ENCODE data around the gene APP. TPM values are rescaled to one million over a fixed set of nuclear protein-coding genes. Genes with fewer than 3 reads are reported as not detected.
"Not testable (repeated sequence)": the region's sequence is repeated elsewhere in the genome, so short reads cannot be mapped to it uniquely, and the experiment has no call there.

Gene APP
- total RNA-seq, 2 donors from 2014 or later: 460 to 557 TPM

DNA sequence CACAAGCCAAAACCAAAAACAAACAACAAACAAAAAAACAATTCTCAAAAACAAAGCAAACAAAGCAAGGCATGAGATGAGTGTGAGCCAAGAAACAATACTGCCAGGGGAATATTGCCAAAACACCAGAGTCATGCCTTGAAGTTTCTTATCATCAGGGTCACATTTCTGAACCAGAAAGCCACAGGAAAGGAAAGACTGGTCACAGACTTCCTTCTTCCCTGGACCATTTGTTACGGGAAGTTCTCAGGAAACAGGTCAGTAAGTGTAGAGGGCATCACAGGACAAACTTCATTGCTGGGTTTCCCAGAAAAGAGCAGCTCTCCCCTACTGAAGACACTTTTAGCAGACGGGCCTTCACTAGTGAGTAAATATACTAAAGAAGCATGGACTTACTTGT, 244.6 kb downstream of the APP start:
- H3K9me3 ChIP-seq (ENCODE audit: control insufficient read depth, low read length): peaks cover 12% of the 10 kb centered on the region
- no peak overlapping the region for H3K9ac ChIP-seq (ENCODE audit: extremely low read depth, low read length, poor library complexity, severe bottlenecking)
- no peaks in the 10 kb centered on the region for H3K27me3 ChIP-seq (ENCODE audit: control insufficient read depth, insufficient read depth, low read length, poor library complexity, severe bottlenecking)
- TF ChIP-seq, protein P1, sequence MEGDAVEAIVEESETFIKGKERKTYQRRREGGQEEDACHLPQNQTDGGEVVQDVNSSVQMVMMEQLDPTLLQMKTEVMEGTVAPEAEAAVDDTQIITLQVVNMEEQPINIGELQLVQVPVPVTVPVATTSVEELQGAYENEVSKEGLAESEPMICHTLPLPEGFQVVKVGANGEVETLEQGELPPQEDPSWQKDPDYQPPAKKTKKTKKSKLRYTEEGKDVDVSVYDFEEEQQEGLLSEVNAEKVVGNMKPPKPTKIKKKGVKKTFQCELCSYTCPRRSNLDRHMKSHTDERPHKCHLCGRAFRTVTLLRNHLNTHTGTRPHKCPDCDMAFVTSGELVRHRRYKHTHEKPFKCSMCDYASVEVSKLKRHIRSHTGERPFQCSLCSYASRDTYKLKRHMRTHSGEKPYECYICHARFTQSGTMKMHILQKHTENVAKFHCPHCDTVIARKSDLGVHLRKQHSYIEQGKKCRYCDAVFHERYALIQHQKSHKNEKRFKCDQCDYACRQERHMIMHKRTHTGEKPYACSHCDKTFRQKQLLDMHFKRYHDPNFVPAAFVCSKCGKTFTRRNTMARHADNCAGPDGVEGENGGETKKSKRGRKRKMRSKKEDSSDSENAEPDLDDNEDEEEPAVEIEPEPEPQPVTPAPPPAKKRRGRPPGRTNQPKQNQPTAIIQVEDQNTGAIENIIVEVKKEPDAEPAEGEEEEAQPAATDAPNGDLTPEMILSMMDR (conservative IDR thresholded peaks at IDR 0.05): no peak
- Mint-ChIP-seq H3K9me3 (peaks cover 4% of the 10 kb centered on the region), H3K27me3 (ENCODE audit: insufficient read depth) (no peaks in the 10 kb centered on the region), H3K4me3 (no peak overlapping the region), H3K36me3 (ENCODE audit: low read depth) (peaks cover 47% of the 10 kb centered on the region), H3K4me1 (no peaks in the 10 kb centered on the region), H3K27ac (no peak overlapping the region)
- 94 to 100% methylated on average over 2 of the region's 2 CpGs for WGBS, 2 experiments (ENCODE audit: insufficient coverage in 1 of 2, insufficient read length in 1 of 2)
- H3K36me3 ChIP-seq (ENCODE audit: control insufficient read depth, insufficient read depth, low read length): peaks cover 39% of the 10 kb centered on the region
- H3K4me1 ChIP-seq (ENCODE audit: control insufficient read depth, insufficient read depth, low read length): no peaks in the 10 kb centered on the region
- H3K4me3 ChIP-seq (ENCODE audit: low read length): no peak overlapping the region
- no peak for DNase-seq
- H3K27ac ChIP-seq (ENCODE audit: low read depth, low read length): no peak overlapping the region

DNA sequence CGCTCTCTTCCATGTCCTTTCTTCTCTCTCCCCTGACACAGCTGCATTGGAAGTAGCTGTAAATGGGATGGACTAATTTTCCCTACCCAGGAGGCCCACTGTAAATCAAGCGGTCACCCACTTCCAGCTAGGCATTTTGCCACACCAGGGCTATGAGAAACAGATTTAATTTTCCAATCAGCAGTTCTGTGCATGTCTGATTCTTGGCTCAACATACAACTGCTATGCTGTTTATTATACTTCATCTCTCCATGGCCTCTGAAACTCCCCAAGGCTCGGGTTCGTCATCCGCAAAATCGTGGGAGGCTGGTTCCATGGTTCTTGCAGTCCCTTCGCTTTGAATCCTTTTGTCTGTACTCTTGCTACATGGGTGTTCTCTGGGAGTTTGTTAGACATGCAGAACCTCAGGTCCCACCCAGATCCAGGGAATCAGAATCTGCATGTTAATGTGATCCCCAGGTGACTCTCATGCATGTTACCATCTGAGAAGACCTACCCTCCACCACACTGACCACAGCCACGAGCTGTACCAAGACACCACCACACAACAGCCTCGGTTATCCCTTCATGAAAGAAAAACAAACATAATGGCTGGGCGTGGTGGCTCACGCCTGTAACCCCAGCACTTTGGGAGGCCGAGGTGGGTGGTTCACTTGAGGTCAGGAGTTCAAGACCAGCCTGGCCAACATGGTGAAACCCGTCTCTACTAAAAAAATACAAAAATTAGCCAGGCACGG, 245.3 kb downstream of the APP start:
- peaks cover 4% of the 10 kb centered on the region for H3K9me3 Mint-ChIP-seq
- TF ChIP-seq, protein P1 (conservative IDR thresholded peaks at IDR 0.05): no peak
- no peaks in the 10 kb centered on the region for H3K4me1 Mint-ChIP-seq
- Histone ChIP-seq H3K27me3 (ENCODE audit: control insufficient read depth, insufficient read depth, low read length, poor library complexity, severe bottlenecking) (no peaks in the 10 kb centered on the region), H3K27ac (ENCODE audit: low read depth, low read length) (no peak overlapping the region), H3K9ac (ENCODE audit: extremely low read depth, low read length, poor library complexity, severe bottlenecking) (no peak overlapping the region), H3K9me3 (ENCODE audit: control insufficient read depth, low read length) (peaks cover 12% of the 10 kb centered on the region), H3K4me3 (ENCODE audit: low read length) (no peak overlapping the region), H3K36me3 (ENCODE audit: control insufficient read depth, insufficient read depth, low read length) (peaks cover 38% of the 10 kb centered on the region), H3K4me1 (ENCODE audit: control insufficient read depth, insufficient read depth, low read length) (no peaks in the 10 kb centered on the region)
- WGBS, 2 experiments (ENCODE audit: insufficient coverage in 1 of 2, insufficient read length in 1 of 2): 94 to 96% methylated on average over 9 to 14 of the region's 14 CpGs
- DNase-seq: no peak
- H3K36me3 Mint-ChIP-seq (ENCODE audit: low read depth): peaks cover 46% of the 10 kb centered on the region
- H3K27me3 Mint-ChIP-seq (ENCODE audit: insufficient read depth): no peaks in the 10 kb centered on the region
- H3K27ac Mint-ChIP-seq: no peak overlapping the region
- H3K4me3 Mint-ChIP-seq: no peak overlapping the region

DNA sequence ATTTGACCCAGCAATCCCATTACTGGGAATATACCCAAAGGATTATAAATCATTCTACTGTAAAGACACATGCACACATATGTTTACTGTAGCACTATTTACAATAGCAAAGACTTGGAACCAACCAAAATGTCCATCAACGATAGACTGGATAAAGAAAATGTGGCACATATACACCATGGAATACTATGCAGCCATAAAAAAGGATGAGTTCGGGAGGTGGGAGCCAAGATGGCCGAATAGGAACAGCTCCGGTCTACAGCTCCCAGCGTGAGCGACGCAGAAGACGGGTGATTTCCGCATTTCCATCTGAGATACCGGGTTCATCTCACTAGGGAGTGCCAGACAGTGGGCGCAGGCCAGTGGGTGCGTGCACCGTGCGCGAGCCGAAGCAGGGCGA, 252.4 kb downstream of the APP start:
- 94% methylated on average over 5 of the region's 17 CpGs; no CpG with 5 or more reads in 1 of the 2 experiments for WGBS, 2 experiments (ENCODE audit: insufficient coverage in 1 of 2, insufficient read length in 1 of 2)
- not testable (repeated sequence) for H3K36me3 ChIP-seq (ENCODE audit: control insufficient read depth, insufficient read depth, low read length); H3K27me3 Mint-ChIP-seq (ENCODE audit: insufficient read depth); H3K27ac Mint-ChIP-seq; H3K27ac ChIP-seq (ENCODE audit: low read depth, low read length); H3K9ac ChIP-seq (ENCODE audit: extremely low read depth, low read length, poor library complexity, severe bottlenecking); H3K4me1 ChIP-seq (ENCODE audit: control insufficient read depth, insufficient read depth, low read length); H3K4me3 Mint-ChIP-seq; DNase-seq; H3K27me3 ChIP-seq (ENCODE audit: control insufficient read depth, insufficient read depth, low read length, poor library complexity, severe bottlenecking); H3K9me3 Mint-ChIP-seq
- Mint-ChIP-seq H3K4me1 (peaks cover 16% of the 10 kb centered on the region), H3K36me3 (ENCODE audit: low read depth) (peaks cover 11% of the 10 kb centered on the region)
- Histone ChIP-seq H3K4me3 (ENCODE audit: low read length) (peak overlapping the region; percentile 49), H3K9me3 (ENCODE audit: control insufficient read depth, low read length) (peaks cover 16% of the 10 kb centered on the region)

Measured in endodermal cell (in vitro differentiated cells).